HT1080 (cell line): ENCODE results near the gene CCR6. TPM values are rescaled to one million over a fixed set of nuclear protein-coding genes. Genes with fewer than 3 reads are reported as not detected.
"Not testable (repeated sequence)": the region's sequence is repeated elsewhere in the genome, so short reads cannot be mapped to it uniquely, and the experiment has no call there.

Experiments
- DNase-seq: peaks from one replicate; pipeline ENCODE4 v3.0.0-alpha.2; 2015; ENCODE audit warnings: low read depth
- total RNA-seq: library from RNA; depleted of rRNA; stranded (reverse); fragments of >200 nt; shearing (Covaris generic); gene quantifications from 2 replicates; pipeline ENCODE4 v1.2.3, GENCODE V29; 2014; rRNA removed

The CCR6 gene
- total RNA-seq, 1 experiment from 2014 or later: 0.06 TPM

- DNase-seq: not testable (repeated sequence)
Measured at GRCh38 chr6:167168296-167168695, 45.4 kb downstream of the CCR6 start.

GRCh38 chr6:167169867-167170266, 47.0 kb downstream of the CCR6 start:
- DNase-seq: not testable (repeated sequence)

- not testable (repeated sequence) for DNase-seq
Measured at GRCh38 chr6:167171300-167171699, 48.4 kb downstream of the CCR6 start.

GRCh38 chr6:167172011-167172410, 49.1 kb downstream of the CCR6 start:
- DNase-seq: not testable (repeated sequence)

GRCh38 chr6:167177271-167177670, 54.4 kb downstream of the CCR6 start:
- not testable (repeated sequence) for DNase-seq

- DNase-seq: not testable (repeated sequence)
Measured at GRCh38 chr6:167178896-167179655, 56.2 kb downstream of the CCR6 start.

GRCh38 chr6:167180086-167180485, 57.2 kb downstream of the CCR6 start:
- not testable (repeated sequence) for DNase-seq

- not testable (repeated sequence) for DNase-seq
Measured at GRCh38 chr6:167181351-167181750, 58.5 kb downstream of the CCR6 start.

GRCh38 chr6:167182913-167183314, 60.0 kb downstream of the CCR6 start:
- DNase-seq: not testable (repeated sequence)

- DNase-seq: not testable (repeated sequence)
Measured at GRCh38 chr6:167185101-167185500, 62.2 kb downstream of the CCR6 start.

- DNase-seq: not testable (repeated sequence)
Measured at GRCh38 chr6:167187275-167187674, 64.4 kb downstream of the CCR6 start.

Other genes starting within 250 kb of the CCR6 start
- 22.0 and 25.0 TPM in 2 replicates for gene RNASET2, start 166.5 kb upstream of the CCR6 start, total RNA-seq
- gene CEP43, start 123.7 kb upstream of the CCR6 start, total RNA-seq: 20.3 and 21.4 TPM in 2 replicates
- not detected in 2 replicates for gene GPR31, start 34.9 kb downstream of the CCR6 start, total RNA-seq
- gene UNC93A, start 168.2 kb downstream of the CCR6 start, total RNA-seq: not detected in 2 replicates
- not detected in 2 replicates for gene TTLL2, start 202.0 kb downstream of the CCR6 start, total RNA-seq